ENCODE data around the gene ELMOD1. TPM values are rescaled to one million over a fixed set of nuclear protein-coding genes. Genes with fewer than 3 reads are reported as not detected.

The ELMOD1 gene
- total RNA-seq, 1 donor from 2014 or later = not detected

- TF ChIP-seq CTCF (IDR thresholded peaks at IDR 0.05) = no peak
- Mint-ChIP-seq H3K4me1 (no peaks in the 10 kb centered on the region), H3K27ac (no peak overlapping the region), H3K4me3 (no peak overlapping the region), H3K36me3 (ENCODE audit: low read depth) (peaks cover 69% of the 10 kb centered on the region), H3K27me3 (no peaks in the 10 kb centered on the region), H3K9me3 (no peaks in the 10 kb centered on the region)
- intact Hi-C loops (cut with micrococcal nuclease) = loop anchor here (1.0 kb wide), 3 partner anchors 15 to 221 kb away; partner anchors contain the start of gene ALKBH8
- DNase-seq (no peak), ATAC-seq (ENCODE audit: low read depth) (no peak)
- ChIA-PET CTCF (interaction anchor here (1.1 to 4.5 kb wide), 10 partner anchors 8 to 220 kb away, joined by 3 to 37 read pairs (median 8); no protein-coding TSS in a partner anchor), POLR2A (no interaction called here)
Observed at GRCh38 chr11:107549954-107550285, 41.0 kb upstream of the ELMOD1 start.

GRCh38 chr11:107550304-107550703, 40.6 kb upstream of the ELMOD1 start:
- no peaks in the 10 kb centered on the region for H3K27me3 Mint-ChIP-seq
- intact Hi-C loops (cut with micrococcal nuclease) = no loop called here

GRCh38 chr11:107561688-107562087, 29.3 kb upstream of the ELMOD1 start:
- Mint-ChIP-seq H3K4me3 (no peak overlapping the region), H3K9me3 (no peaks in the 10 kb centered on the region), H3K27me3 (no peaks in the 10 kb centered on the region), H3K36me3 (ENCODE audit: low read depth) (peaks cover 36% of the 10 kb centered on the region), H3K4me1 (peaks cover 37% of the 10 kb centered on the region), H3K27ac (no peak overlapping the region)
- no peak for TF ChIP-seq CTCF (IDR thresholded peaks at IDR 0.05)
- DNase-seq (no peak), ATAC-seq (ENCODE audit: low read depth) (no peak)
- POLR2A ChIA-PET = no interaction called here
- CTCF ChIA-PET = interaction anchor here (1.6 to 3.4 kb wide), 3 partner anchors 10 to 127 kb away, joined by 3 to 46 read pairs (median 18); no protein-coding TSS in a partner anchor
- intact Hi-C loops (cut with micrococcal nuclease) = loop anchor here (2.0 to 10.0 kb wide), 3 partner anchors 15 to 1487 kb away; partner anchors contain the start of genes AASDHPPT and KBTBD3

More at GRCh38 chr11:107550304-107550703, 40.6 kb upstream of the ELMOD1 start:
- no peaks in the 10 kb centered on the region for H3K9me3 Mint-ChIP-seq
- CTCF ChIA-PET = interaction anchor here (1.0 to 4.5 kb wide), 5 partner anchors 9 to 220 kb away, joined by 3 to 37 read pairs (median 18); no protein-coding TSS in a partner anchor
- no peaks in the 10 kb centered on the region for H3K4me1 Mint-ChIP-seq
- no peak for TF ChIP-seq CTCF (IDR thresholded peaks at IDR 0.05)
- H3K36me3 Mint-ChIP-seq (ENCODE audit: low read depth) = peaks cover 71% of the 10 kb centered on the region
- no peak overlapping the region for H3K27ac Mint-ChIP-seq
- ATAC-seq (ENCODE audit: low read depth) = no peak
- H3K4me3 Mint-ChIP-seq = no peak overlapping the region
- no peak for DNase-seq
- POLR2A ChIA-PET = no interaction called here

DNA sequence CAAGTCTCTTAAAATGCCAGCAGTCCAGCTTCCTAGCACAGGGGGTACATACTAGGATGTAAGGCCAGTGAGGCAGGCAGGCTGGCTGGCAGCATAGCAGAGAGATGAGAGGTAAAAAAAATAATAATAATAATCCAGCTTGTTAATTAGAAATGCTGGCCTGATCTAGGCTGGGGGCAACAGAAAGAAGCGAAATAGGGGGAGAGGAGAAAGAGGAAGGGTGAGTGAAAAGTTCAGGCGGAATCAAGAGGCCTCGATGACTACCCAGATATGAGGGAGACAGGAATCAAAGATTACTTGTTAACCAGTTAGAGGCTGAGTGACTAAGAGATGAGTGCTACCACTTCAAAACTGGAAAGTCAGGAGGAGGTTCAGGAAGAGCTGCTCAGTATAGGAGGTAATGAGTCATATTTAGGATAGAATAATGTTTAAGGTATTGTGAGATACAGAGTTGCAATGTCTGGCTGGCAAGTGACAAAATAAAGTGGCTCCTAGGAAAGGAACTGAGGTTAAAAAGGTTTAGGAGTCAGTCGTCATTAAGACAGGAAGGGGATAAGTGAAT, 28.2 kb upstream of the ELMOD1 start:
- Mint-ChIP-seq H3K4me3 (no peak overlapping the region), H3K36me3 (ENCODE audit: low read depth) (peaks cover 35% of the 10 kb centered on the region), H3K27me3 (no peaks in the 10 kb centered on the region), H3K9me3 (no peaks in the 10 kb centered on the region), H3K27ac (peak overlapping the region; percentile 4), H3K4me1 (peaks cover 47% of the 10 kb centered on the region)
- ChIA-PET POLR2A (interaction anchor here (1.7 kb wide), 1 partner anchor 127 kb away, joined by 4 read pairs; no protein-coding TSS in a partner anchor), CTCF (interaction anchor here (0.9 to 3.4 kb wide), 11 partner anchors 9 to 237 kb away, joined by 3 to 46 read pairs (median 5); no protein-coding TSS in a partner anchor)
- no peak for TF ChIP-seq CTCF (IDR thresholded peaks at IDR 0.05)
- intact Hi-C loops (cut with micrococcal nuclease) = loop anchor here (1.0 to 10.0 kb wide), 6 partner anchors 14 to 1488 kb away; partner anchors contain the start of genes AASDHPPT and KBTBD3
- DNase-seq (no peak), ATAC-seq (ENCODE audit: low read depth) (no peak)

DNA sequence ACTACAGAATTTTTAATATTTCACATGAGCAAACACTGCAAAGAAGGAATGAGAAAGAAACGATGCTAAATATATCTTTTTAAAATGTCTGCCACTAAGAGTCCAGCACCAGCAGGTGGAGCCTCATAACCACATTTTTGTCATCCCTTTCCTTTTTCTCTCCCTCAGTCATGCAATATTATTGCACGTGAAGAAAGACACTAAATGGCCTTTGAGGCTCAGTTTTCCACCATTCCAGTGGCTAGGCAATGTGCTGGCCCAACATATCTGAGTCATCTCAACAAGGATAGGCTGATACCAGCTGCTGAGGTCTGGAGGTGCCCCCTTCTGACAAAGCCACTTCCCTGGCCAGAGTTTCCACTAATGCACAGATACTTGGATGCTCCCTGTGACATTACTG, 27.2 kb upstream of the ELMOD1 start:
- Mint-ChIP-seq H3K4me1 (peaks cover 56% of the 10 kb centered on the region), H3K4me3 (peak overlapping the region; percentile 17), H3K36me3 (ENCODE audit: low read depth) (peaks cover 31% of the 10 kb centered on the region), H3K27ac (peak overlapping the region; percentile 71), H3K27me3 (no peaks in the 10 kb centered on the region), H3K9me3 (no peaks in the 10 kb centered on the region)
- TF ChIP-seq CTCF (IDR thresholded peaks at IDR 0.05) = no peak
- intact Hi-C loops (cut with micrococcal nuclease) = loop anchor here (1.0 to 10.0 kb wide), 8 partner anchors 13 to 1489 kb away; partner anchors contain the start of genes AASDHPPT, ACAT1, C11orf65 and KBTBD3
- no peak for ATAC-seq (ENCODE audit: low read depth)
- no peak for DNase-seq
- POLR2A ChIA-PET = interaction anchor here (1.7 kb wide), 1 partner anchor 126 kb away, joined by 4 read pairs; no protein-coding TSS in a partner anchor
- CTCF ChIA-PET = interaction anchor here (0.9 to 3.4 kb wide), 11 partner anchors 8 to 236 kb away, joined by 3 to 46 read pairs (median 5); no protein-coding TSS in a partner anchor
